PFSK-1 (cell line): ENCODE data around the gene HMGCS1.

Experiments
- FOXP2 ChIP-seq: optimal IDR thresholded peaks from 2 replicates; pipeline ENCODE3; 2011; ENCODE audit warnings: borderline replicate concordance, control low read depth, inconsistent platforms; ENCODE audit not compliant: insufficient read depth; ENCODE audit errors: extremely low read length, extremely low read depth
- POLR2AphosphoS5 ChIP-seq: IDR thresholded peaks from 2 replicates; pipeline ENCODE4 v1.6.1; 2012; ENCODE audit warnings: low read depth, mild to moderate bottlenecking, control low read depth, low read length, moderate library complexity
- SIN3A ChIP-seq: IDR thresholded peaks from 2 replicates; pipeline ENCODE4 v1.6.1; 2012; ENCODE audit warnings: mild to moderate bottlenecking, low read length, moderate library complexity, borderline replicate concordance; ENCODE audit not compliant: insufficient read depth
- TAF1 ChIP-seq: IDR thresholded peaks from 2 replicates; pipeline ENCODE4 v1.6.1; 2012; ENCODE audit warnings: low read length, control low read depth, borderline replicate concordance; ENCODE audit not compliant: insufficient read depth
- TF ChIP-seq, protein P1 (sequence below), 2 experiments: IDR thresholded peaks; 2 replicates each; pipeline versions ENCODE4 v1.6.1 to v1.8.0; 2011 to 2012; ENCODE audit warnings: low read depth in 2 of 2, low read length in 2 of 2, control low read depth in 1 of 2, inconsistent platforms in 1 of 2, mild to moderate bottlenecking in 1 of 2, moderate library complexity in 1 of 2; ENCODE audit not compliant: insufficient read depth in 1 of 2

HMGCS1 gene

DNA sequence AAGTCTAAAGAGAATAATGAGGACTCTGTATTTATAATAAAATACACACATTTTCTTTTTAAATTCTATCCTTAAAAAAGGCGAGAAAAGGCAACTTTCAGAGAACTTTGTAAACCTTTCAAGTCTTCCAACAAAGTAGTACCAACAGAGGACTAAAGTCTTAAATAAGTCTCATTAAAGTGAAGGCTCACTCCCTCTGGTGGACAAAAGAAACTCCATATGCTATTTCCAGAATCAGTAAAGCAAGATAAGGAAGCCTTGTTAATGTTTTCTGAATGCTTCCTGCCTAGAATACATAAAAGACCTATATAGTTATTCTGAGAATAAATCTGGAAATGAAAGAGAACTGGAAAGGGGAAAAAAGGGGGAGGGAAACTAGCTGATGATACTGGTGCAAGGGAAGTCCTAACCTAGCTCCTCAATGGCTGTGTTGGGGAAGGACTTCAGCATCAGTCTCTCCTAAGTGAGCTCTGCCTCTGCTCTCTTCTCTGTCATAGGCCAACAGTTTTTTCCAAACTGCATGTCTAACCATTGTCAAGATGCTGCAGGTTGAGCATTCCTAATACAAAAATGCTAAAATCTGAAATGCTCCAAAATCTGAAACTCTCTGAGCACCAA, 7.2 kb downstream of the HMGCS1 start:
- TF ChIP-seq, protein P1, sequence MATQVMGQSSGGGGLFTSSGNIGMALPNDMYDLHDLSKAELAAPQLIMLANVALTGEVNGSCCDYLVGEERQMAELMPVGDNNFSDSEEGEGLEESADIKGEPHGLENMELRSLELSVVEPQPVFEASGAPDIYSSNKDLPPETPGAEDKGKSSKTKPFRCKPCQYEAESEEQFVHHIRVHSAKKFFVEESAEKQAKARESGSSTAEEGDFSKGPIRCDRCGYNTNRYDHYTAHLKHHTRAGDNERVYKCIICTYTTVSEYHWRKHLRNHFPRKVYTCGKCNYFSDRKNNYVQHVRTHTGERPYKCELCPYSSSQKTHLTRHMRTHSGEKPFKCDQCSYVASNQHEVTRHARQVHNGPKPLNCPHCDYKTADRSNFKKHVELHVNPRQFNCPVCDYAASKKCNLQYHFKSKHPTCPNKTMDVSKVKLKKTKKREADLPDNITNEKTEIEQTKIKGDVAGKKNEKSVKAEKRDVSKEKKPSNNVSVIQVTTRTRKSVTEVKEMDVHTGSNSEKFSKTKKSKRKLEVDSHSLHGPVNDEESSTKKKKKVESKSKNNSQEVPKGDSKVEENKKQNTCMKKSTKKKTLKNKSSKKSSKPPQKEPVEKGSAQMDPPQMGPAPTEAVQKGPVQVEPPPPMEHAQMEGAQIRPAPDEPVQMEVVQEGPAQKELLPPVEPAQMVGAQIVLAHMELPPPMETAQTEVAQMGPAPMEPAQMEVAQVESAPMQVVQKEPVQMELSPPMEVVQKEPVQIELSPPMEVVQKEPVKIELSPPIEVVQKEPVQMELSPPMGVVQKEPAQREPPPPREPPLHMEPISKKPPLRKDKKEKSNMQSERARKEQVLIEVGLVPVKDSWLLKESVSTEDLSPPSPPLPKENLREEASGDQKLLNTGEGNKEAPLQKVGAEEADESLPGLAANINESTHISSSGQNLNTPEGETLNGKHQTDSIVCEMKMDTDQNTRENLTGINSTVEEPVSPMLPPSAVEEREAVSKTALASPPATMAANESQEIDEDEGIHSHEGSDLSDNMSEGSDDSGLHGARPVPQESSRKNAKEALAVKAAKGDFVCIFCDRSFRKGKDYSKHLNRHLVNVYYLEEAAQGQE (IDR thresholded peaks at IDR 0.05; ENCODE audit: insufficient read depth in 1 of 2, low read depth in 2 of 2, low read length in 2 of 2), result no peak
- TF ChIP-seq SIN3A (no peak), POLR2AphosphoS5 (no peak)

DNA sequence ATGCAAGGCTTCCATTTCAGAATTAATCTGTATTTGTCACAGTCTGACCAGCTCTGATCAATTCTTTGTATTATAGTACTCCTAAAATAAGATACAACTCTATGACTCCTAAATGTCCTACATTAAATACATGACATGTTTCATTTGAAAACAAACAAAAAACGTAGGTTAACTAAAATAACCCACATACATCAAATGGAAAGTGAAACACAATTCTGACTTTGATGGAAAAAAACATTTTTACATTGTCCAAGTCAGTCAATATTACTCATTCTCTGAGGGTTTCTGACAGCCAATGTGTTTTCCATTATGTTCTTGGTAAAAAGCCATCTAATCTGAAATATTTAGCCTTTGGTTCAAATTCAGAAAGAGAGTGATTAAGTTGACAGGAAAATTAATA, 8.7 kb downstream of the HMGCS1 start:
- TF ChIP-seq FOXP2, result no peak
- TF ChIP-seq POLR2AphosphoS5, result no peak
- TF ChIP-seq, protein P1 (IDR thresholded peaks at IDR 0.05; ENCODE audit: insufficient read depth in 1 of 2, low read depth in 2 of 2, low read length in 2 of 2), result no peak
- TF ChIP-seq TAF1, result no peak
- TF ChIP-seq SIN3A, result no peak

DNA sequence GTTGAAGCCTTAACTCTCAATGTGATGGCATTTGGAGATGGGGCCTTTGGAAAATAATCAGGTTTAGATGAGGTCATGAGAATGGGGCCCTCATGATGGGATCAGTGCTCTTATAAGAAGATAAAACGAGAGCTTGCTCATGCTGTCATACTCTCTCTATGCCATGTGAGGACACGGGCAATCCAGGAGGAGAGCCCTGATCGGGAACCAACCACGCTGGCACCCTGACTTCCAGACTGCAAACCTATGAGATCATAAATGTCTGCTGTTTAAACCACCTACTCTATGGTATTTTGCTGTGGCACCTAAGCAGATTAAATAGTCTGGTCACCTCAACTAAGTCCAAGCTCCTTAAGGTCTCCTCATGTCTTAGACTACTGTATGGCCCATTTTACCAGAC, 10.0 kb downstream of the HMGCS1 start:
- TF ChIP-seq FOXP2, result no peak
- no peak for TF ChIP-seq TAF1
- TF ChIP-seq SIN3A, result no peak
- TF ChIP-seq POLR2AphosphoS5, result no peak
- TF ChIP-seq, protein P1 (IDR thresholded peaks at IDR 0.05; ENCODE audit: insufficient read depth in 1 of 2, low read depth in 2 of 2, low read length in 2 of 2), result no peak

DNA sequence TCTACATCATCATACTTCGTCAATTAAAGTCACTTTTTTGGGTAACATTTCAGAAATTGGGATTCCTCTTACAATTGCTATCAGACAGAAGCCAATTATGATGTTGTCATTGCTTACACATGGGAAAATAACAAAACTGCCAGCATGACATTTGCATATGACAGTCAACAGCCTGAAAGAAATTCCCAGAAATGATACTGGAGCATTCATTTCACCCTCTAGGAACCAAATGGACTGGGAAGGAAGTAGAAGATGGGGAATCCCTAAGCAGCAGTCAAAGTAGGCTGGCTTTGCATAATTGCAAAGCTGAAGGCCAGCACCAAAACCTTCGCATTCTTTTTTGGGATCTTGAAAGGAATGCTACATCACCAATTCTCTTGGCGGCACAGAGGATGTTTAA, 10.7 kb downstream of the HMGCS1 start:
- TF ChIP-seq SIN3A (no peak), TAF1 (no peak), POLR2AphosphoS5 (no peak), FOXP2 (no peak)
- TF ChIP-seq, protein P1 (IDR thresholded peaks at IDR 0.05; ENCODE audit: insufficient read depth in 1 of 2, low read depth in 2 of 2, low read length in 2 of 2), result no peak

DNA sequence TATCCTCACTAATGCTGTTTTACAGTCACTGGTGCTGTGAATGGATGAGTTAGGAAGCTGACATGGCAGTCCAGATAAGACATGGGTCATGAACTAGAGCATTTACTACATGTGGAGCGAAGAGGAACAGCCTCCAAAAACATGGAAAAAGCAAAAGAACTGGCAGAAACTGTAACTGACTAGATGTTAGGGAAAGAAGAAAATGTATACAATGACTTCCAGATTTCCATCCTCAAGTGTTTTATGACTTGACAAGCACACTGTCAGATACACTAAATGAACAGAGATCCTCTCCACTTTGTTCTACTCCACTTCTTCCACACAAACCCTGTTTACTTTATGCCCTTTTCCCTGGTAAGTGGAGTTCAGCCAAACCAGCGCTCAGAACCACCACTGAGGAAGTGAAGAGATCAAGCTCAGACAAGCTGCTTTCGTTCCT, 11.5 kb downstream of the HMGCS1 start:
- TF ChIP-seq TAF1 (no peak), FOXP2 (no peak), POLR2AphosphoS5 (no peak), SIN3A (no peak)
- TF ChIP-seq, protein P1 (IDR thresholded peaks at IDR 0.05; ENCODE audit: insufficient read depth in 1 of 2, low read depth in 2 of 2, low read length in 2 of 2), result no peak
